Mesenchymal stem cell (in vitro differentiated cells and primary cell): ENCODE results near the gene POLR2C.

Experiments
- DNase-seq: peaks from one replicate; pipeline ENCODE4 v3.0.0-alpha.2; 2013
- H2AFZ ChIP-seq: one replicate; pipeline ENCODE4 v1.6.1; 2013; ENCODE audit warnings: low read depth, mild to moderate bottlenecking, control low read depth, inconsistent platforms, low read length, moderate library complexity
- H2AK5ac ChIP-seq: 2 replicates; pipeline ENCODE4 v1.6.1; 2013; ENCODE audit warnings: low read length, moderate library complexity, mild to moderate bottlenecking, inconsistent platforms; ENCODE audit not compliant: severe bottlenecking
- H2BK120ac ChIP-seq: one replicate; pipeline ENCODE4 v1.6.1; 2013; ENCODE audit warnings: low read depth, mild to moderate bottlenecking, inconsistent platforms, low read length, moderate library complexity
- H2BK12ac ChIP-seq, 2 experiments: one replicate each; pipeline ENCODE4 v1.6.1; 2013; ENCODE audit warnings: inconsistent platforms in 2 of 2, low read length in 2 of 2, mild to moderate bottlenecking in 2 of 2, moderate library complexity in 2 of 2, control low read depth in 1 of 2
- H2BK15ac ChIP-seq: one replicate; pipeline ENCODE4 v1.6.1; 2013; ENCODE audit warnings: mild to moderate bottlenecking, low read depth, inconsistent platforms; ENCODE audit not compliant: poor library complexity, severe bottlenecking
- H2BK5ac ChIP-seq: 2 replicates; pipeline ENCODE4 v1.6.1; 2013; ENCODE audit warnings: low read depth, mild to moderate bottlenecking, low read length, control low read depth, inconsistent platforms; ENCODE audit not compliant: poor library complexity, severe bottlenecking
- H3K14ac ChIP-seq, 2 experiments: one replicate each; pipeline ENCODE4 v1.6.1; 2013; ENCODE audit warnings: inconsistent platforms in 2 of 2, low read length in 2 of 2, control low read depth in 1 of 2, mild to moderate bottlenecking in 1 of 2, moderate library complexity in 1 of 2
- H3K18ac ChIP-seq, 2 experiments: one replicate each; pipeline ENCODE4 v1.6.1; 2013; ENCODE audit warnings: inconsistent platforms in 2 of 2, low read length in 2 of 2, control low read depth in 1 of 2, low read depth in 1 of 2, mild to moderate bottlenecking in 1 of 2
- H3K23ac ChIP-seq, 2 experiments: one replicate each; pipeline ENCODE4 v1.6.1; 2013; ENCODE audit warnings: inconsistent platforms in 2 of 2, low read length in 2 of 2, mild to moderate bottlenecking in 2 of 2, moderate library complexity in 2 of 2, control low read depth in 1 of 2
- H3K27ac ChIP-seq: 2 replicates; pipeline ENCODE4 v1.5.1; 2013; ENCODE audit warnings: mild to moderate bottlenecking, moderate library complexity, low read length, control low read depth, inconsistent platforms; ENCODE audit not compliant: poor library complexity, severe bottlenecking
- H3K27me3 ChIP-seq, 2 experiments: 2 replicates each; pipeline versions ENCODE4 v1.6.1 to v1.7.0; 2013; ENCODE audit warnings: low read length in 2 of 2, mild to moderate bottlenecking in 2 of 2, moderate library complexity in 2 of 2, control low read depth in 1 of 2, inconsistent platforms in 1 of 2; ENCODE audit not compliant: control insufficient read depth in 1 of 2, insufficient read depth in 1 of 2
- H3K36me3 ChIP-seq, 2 experiments: 2 replicates each; pipeline versions ENCODE4 v1.6.1 to v1.7.0; 2013; ENCODE audit warnings: low read length in 2 of 2, control low read depth in 1 of 2, inconsistent platforms in 1 of 2, low read depth in 1 of 2, mild to moderate bottlenecking in 1 of 2; ENCODE audit not compliant: insufficient read depth in 2 of 2, control insufficient read depth in 1 of 2
- H3K4ac ChIP-seq, 2 experiments: one replicate each; pipeline ENCODE4 v1.6.1; 2013; ENCODE audit warnings: inconsistent platforms in 2 of 2, low read length in 2 of 2, mild to moderate bottlenecking in 2 of 2, moderate library complexity in 2 of 2, control low read depth in 1 of 2, low read depth in 1 of 2
- H3K4me1 ChIP-seq: 2 replicates; pipeline ENCODE4 v1.6.1; 2013; ENCODE audit warnings: low read depth, low read length, control low read depth; ENCODE audit not compliant: control insufficient read depth, insufficient read depth
- H3K4me2 ChIP-seq: 2 replicates; pipeline ENCODE4 v1.6.1; 2013; ENCODE audit warnings: low read length, mild to moderate bottlenecking, inconsistent platforms; ENCODE audit not compliant: poor library complexity, severe bottlenecking
- H3K4me3 ChIP-seq, 2 experiments: 2 replicates each; pipeline versions ENCODE4 v1.5.1 to v1.7.0; 2013; ENCODE audit warnings: low read length in 2 of 2, mild to moderate bottlenecking in 2 of 2, control low read depth in 1 of 2, low read depth in 1 of 2; ENCODE audit not compliant: insufficient read depth in 1 of 2
- H3K79me1 ChIP-seq: replicated peaks from 2 replicates; pipeline ENCODE4 v1.6.1; 2013; ENCODE audit warnings: mild to moderate bottlenecking, control low read depth, low read length, inconsistent platforms; ENCODE audit not compliant: poor library complexity, severe bottlenecking
- H3K9ac ChIP-seq: 2 replicates; pipeline ENCODE4 v1.7.0; 2013; ENCODE audit warnings: mild to moderate bottlenecking, low read length, moderate library complexity
- H3K9me3 ChIP-seq: 2 replicates; pipeline ENCODE4 v1.7.0; 2013; ENCODE audit warnings: mild to moderate bottlenecking, low read length; ENCODE audit not compliant: control insufficient read depth
- H4K8ac ChIP-seq: one replicate; pipeline ENCODE4 v1.6.1; 2013; ENCODE audit warnings: inconsistent platforms, mild to moderate bottlenecking, low read length, moderate library complexity
- H4K91ac ChIP-seq: one replicate; pipeline ENCODE4 v1.6.1; 2013; ENCODE audit warnings: mild to moderate bottlenecking, low read length, inconsistent platforms
- WGBS: methylation state at CpG from one replicate; pipeline ENCODE4 v1.1.7; 2013; ENCODE audit warnings: mixed read lengths; 5-methylcytosine and 5-hydroxymethylcytosine counted together

POLR2C gene

GRCh38 chr16:57482845-57483545, 20.5 kb downstream of the POLR2C start:
- no peak for DNase-seq
- Histone ChIP-seq H3K27me3 (no peaks in the 10 kb centered on the region), H3K36me3 (peaks cover 0 to 15% of the 10 kb centered on the region in 2 experiments), H2BK5ac (no peak overlapping the region), H3K79me1 (peaks cover 31% of the 10 kb centered on the region), H2BK12ac (no peak overlapping the region), H3K4me2 (no peak overlapping the region), H3K23ac (no peak overlapping the region), H2BK15ac (no peak overlapping the region), H4K91ac (no peak overlapping the region), H3K9ac (no peak overlapping the region), H2AFZ (no peak overlapping the region), H4K8ac (no peak overlapping the region), H2AK5ac (no peak overlapping the region), H3K14ac (no peak overlapping the region), H3K4ac (no peak overlapping the region), H3K9me3 (no peaks in the 10 kb centered on the region), H3K18ac (no peak overlapping the region), H2BK120ac (no peak overlapping the region), H3K4me3 (no peak overlapping the region), H3K4me1 (peaks cover 55% of the 10 kb centered on the region), H3K27ac (no peak overlapping the region)
- WGBS: 87% methylated on average over 13 of the region's 14 CpGs

GRCh38 chr16:57483725-57484514, 21.4 kb downstream of the POLR2C start:
- peak overlapping the region; percentile 50 for H4K8ac ChIP-seq
- no peak overlapping the region for H3K9ac ChIP-seq
- H3K27me3 ChIP-seq: no peaks in the 10 kb centered on the region
- H2BK15ac ChIP-seq: peak overlapping the region; percentile 12
- WGBS: 58% methylated on average over 18 of the region's 19 CpGs
- H3K18ac ChIP-seq: no peak overlapping the region
- H3K4me1 ChIP-seq: peaks cover 47% of the 10 kb centered on the region
- H2AK5ac ChIP-seq: no peak overlapping the region
- H3K4me3 ChIP-seq: no peak overlapping the region
- no peak overlapping the region for H2AFZ ChIP-seq
- no peak overlapping the region for H2BK120ac ChIP-seq
- no peak overlapping the region for H4K91ac ChIP-seq
- H2BK5ac ChIP-seq: no peak overlapping the region
- H3K4me2 ChIP-seq: no peak overlapping the region
- no peaks in the 10 kb centered on the region for H3K9me3 ChIP-seq
- no peak for DNase-seq
- H3K79me1 ChIP-seq: peaks cover 25% of the 10 kb centered on the region
- H3K23ac ChIP-seq: no peak overlapping the region
- H3K27ac ChIP-seq: no peak overlapping the region
- H2BK12ac ChIP-seq: no peak overlapping the region
- no peak overlapping the region for H3K14ac ChIP-seq
- no peak overlapping the region for H3K4ac ChIP-seq
- peaks cover 0 to 9% of the 10 kb centered on the region in 2 experiments for H3K36me3 ChIP-seq

- Histone ChIP-seq H3K9ac (no peak overlapping the region), H3K79me1 (peaks cover 20% of the 10 kb centered on the region), H4K91ac (no peak overlapping the region), H3K36me3 (peaks cover 0 to 5% of the 10 kb centered on the region in 2 experiments), H3K4ac (no peak overlapping the region), H2AFZ (no peak overlapping the region), H3K23ac (no peak overlapping the region), H3K4me3 (no peak overlapping the region), H3K14ac (no peak overlapping the region), H2BK120ac (no peak overlapping the region), H2BK12ac (no peak overlapping the region), H2BK15ac (no peak overlapping the region), H3K9me3 (no peaks in the 10 kb centered on the region), H3K27me3 (no peaks in the 10 kb centered on the region), H4K8ac (no peak overlapping the region), H3K27ac (no peak overlapping the region), H3K18ac (no peak overlapping the region), H3K4me1 (peaks cover 41% of the 10 kb centered on the region), H2AK5ac (peak overlapping the region; percentile 12), H3K4me2 (no peak overlapping the region), H2BK5ac (no peak overlapping the region)
- WGBS: 65% methylated on average over 8 of the region's 8 CpGs
- DNase-seq: no peak
Observed at GRCh38 chr16:57484515-57485005, 22.1 kb downstream of the POLR2C start.
